Hepatocyte (in vitro differentiated cells): Measurements from ENCODE around the gene CLIC4. TPM values are rescaled to one million over a fixed set of nuclear protein-coding genes. Genes with fewer than 3 reads are reported as not detected.
A peak's percentile ranks its signal among the peaks of the same experiment; 100 is the strongest.

Source experiments
- DNase-seq: peaks from one replicate; pipeline ENCODE4 v3.0.0-alpha.2; 2016; ENCODE audit warnings: low spot score
- H2AFZ ChIP-seq: fragments of 200-600 bp; sonication (generic); 2 replicates; pipeline ENCODE4 v1.6.0; 2016; ENCODE audit warnings: antibody characterized with exemption, mild to moderate bottlenecking
- H3K27ac ChIP-seq: fragments of 200-600 bp; sonication (generic); 2 replicates; pipeline ENCODE4 v1.5.1; 2016; ENCODE audit warnings: mild to moderate bottlenecking
- H3K27me3 ChIP-seq: fragments of 200-600 bp; sonication (generic); 2 replicates; pipeline ENCODE4 v1.6.1; 2016
- H3K36me3 ChIP-seq: fragments of 200-600 bp; sonication (generic); replicated peaks from 2 replicates; pipeline ENCODE4 v1.5.1; 2016; ENCODE audit warnings: low read depth; ENCODE audit not compliant: insufficient read depth
- H3K4me1 ChIP-seq: fragments of 200-600 bp; sonication (generic); 2 replicates; pipeline ENCODE4 v1.5.1; 2016; ENCODE audit warnings: mild to moderate bottlenecking, moderate library complexity; ENCODE audit not compliant: insufficient read depth
- H3K4me2 ChIP-seq: fragments of 200-600 bp; sonication (generic); 2 replicates; pipeline ENCODE4 v1.6.0; 2016
- H3K4me3 ChIP-seq: fragments of 200-600 bp; sonication (generic); 2 replicates; pipeline ENCODE4 v1.5.1; 2016; ENCODE audit warnings: mild to moderate bottlenecking
- H3K79me2 ChIP-seq: fragments of 200-600 bp; sonication (generic); 2 replicates; pipeline ENCODE4 v1.6.0; 2017; ENCODE audit warnings: mild to moderate bottlenecking
- H3K9me2 ChIP-seq: fragments of 200-600 bp; sonication (generic); replicated peaks from 2 replicates; pipeline ENCODE4 v1.6.0; 2017; ENCODE audit warnings: mild to moderate bottlenecking; ENCODE audit not compliant: insufficient read depth
- H3K9me3 ChIP-seq: fragments of 200-600 bp; sonication (generic); 2 replicates; pipeline ENCODE4 v1.5.1; 2016; ENCODE audit warnings: low read depth, mild to moderate bottlenecking
- H4K20me1 ChIP-seq: fragments of 200-600 bp; sonication (generic); 2 replicates; pipeline ENCODE4 v1.6.0; 2016; ENCODE audit warnings: mild to moderate bottlenecking; ENCODE audit not compliant: insufficient read depth, poor library complexity, severe bottlenecking
- EZH2 ChIP-seq: fragments of 200-600 bp; sonication (generic); IDR thresholded peaks from 2 replicates; pipeline ENCODE4 v1.6.1; 2016; ENCODE audit warnings: antibody characterized with exemption, mild to moderate bottlenecking, borderline replicate concordance
- EZH2phosphoT487 ChIP-seq: fragments of 200-600 bp; sonication (generic); IDR thresholded peaks from one replicate; pipeline ENCODE4 v1.6.1; 2018; ENCODE audit warnings: antibody characterized with exemption, mild to moderate bottlenecking, low read depth, moderate library complexity; ENCODE audit not compliant: unreplicated experiment, severe bottlenecking
- WGBS: methylation state at CpG from one replicate; pipeline ENCODE4 v1.1.6; 2016; ENCODE audit warnings: low lambda C conversion rate; ENCODE audit errors: missing lambda C conversion rate; 5-methylcytosine and 5-hydroxymethylcytosine counted together
- polyA plus RNA-seq: library from polyadenylated mRNA; unstranded; fragments of >200 nt; fragmentation: Nextera tagmentation; extraction: Ambion mirVana; gene quantifications from 2 replicates; pipeline ENCODE4 v1.2.1, GENCODE V29; 2016
- total RNA-seq: library from RNA; depleted of rRNA; stranded (reverse); fragments of >200 nt; gene quantifications from 2 replicates; pipeline ENCODE4 v1.2.3, GENCODE V29; 2014
- TF ChIP-seq, protein P1 (sequence below): fragments of 200-600 bp; sonication (generic); IDR thresholded peaks from 2 replicates; pipeline ENCODE4 v1.5.1; 2016; ENCODE audit warnings: antibody characterized with exemption, mild to moderate bottlenecking; ENCODE audit not compliant: poor library complexity

The CLIC4 gene
- total and polyA plus RNA-seq, 2 experiments from 2014 or later = 146 to 259 TPM

DNA sequence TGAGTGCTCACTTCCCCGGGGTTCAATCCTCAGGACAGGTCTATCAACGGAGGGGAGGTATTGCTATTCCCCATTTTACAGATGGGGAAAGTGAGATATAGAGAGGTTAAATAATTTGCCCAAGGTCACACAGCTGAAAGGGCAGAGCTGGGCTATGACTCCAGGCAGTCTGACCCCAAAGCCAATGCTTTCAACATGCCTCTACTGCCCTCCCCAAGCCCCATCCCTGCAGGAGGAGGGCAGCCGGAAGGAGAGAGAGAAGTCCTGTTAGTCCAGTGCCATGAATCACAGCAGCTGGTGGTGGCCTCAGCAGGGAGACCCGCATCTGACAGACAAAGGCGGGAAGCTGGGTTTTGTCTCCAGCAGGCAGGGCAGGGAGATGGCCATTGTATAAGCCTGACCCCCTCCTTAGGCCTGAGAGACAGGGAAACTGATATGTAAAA is 20.0 kb upstream of the CLIC4 start:
- no peak overlapping the region for H3K4me3 ChIP-seq
- no peak for DNase-seq

DNA sequence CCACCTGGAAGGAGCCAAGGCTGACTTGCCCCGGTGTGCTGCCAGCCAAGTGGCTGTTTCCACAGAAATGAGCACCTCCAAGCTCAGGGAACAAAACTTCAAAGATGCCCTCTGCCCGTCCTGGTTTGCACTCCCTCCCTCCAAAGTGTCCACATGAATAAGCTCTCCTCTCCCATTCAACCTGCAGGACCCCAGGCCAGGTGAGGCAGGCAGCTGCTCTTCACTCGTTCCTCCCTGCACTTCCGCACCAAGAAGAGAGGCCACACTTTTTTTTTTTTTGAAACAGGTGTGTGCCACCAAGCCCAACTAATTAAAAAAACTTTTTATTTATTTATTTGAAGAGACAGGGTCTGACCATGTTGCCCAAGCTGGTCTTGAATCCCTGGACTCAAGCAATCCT is 18.5 kb upstream of the CLIC4 start:
- H2AFZ ChIP-seq = no peak overlapping the region
- 89% methylated on average over 4 of the region's 4 CpGs for WGBS

More for the DNA sequence above, 20.0 kb upstream of the CLIC4 start:
- 42% methylated on average over 5 of the region's 5 CpGs for WGBS
- H2AFZ ChIP-seq = peak overlapping the region; percentile 53
- TF ChIP-seq EZH2 = no peak
- no peaks in the 10 kb centered on the region for H4K20me1 ChIP-seq
- H3K4me2 ChIP-seq = peak overlapping the region; percentile 22
- H3K36me3 ChIP-seq = no peaks in the 10 kb centered on the region
- H3K9me3 ChIP-seq = no peaks in the 10 kb centered on the region
- H3K9me2 ChIP-seq = no peaks in the 10 kb centered on the region
- peaks cover 10% of the 10 kb centered on the region for H3K4me1 ChIP-seq
- H3K27ac ChIP-seq = peak overlapping the region; percentile 58
- no peaks in the 10 kb centered on the region for H3K27me3 ChIP-seq
- no peaks in the 10 kb centered on the region for H3K79me2 ChIP-seq

DNA sequence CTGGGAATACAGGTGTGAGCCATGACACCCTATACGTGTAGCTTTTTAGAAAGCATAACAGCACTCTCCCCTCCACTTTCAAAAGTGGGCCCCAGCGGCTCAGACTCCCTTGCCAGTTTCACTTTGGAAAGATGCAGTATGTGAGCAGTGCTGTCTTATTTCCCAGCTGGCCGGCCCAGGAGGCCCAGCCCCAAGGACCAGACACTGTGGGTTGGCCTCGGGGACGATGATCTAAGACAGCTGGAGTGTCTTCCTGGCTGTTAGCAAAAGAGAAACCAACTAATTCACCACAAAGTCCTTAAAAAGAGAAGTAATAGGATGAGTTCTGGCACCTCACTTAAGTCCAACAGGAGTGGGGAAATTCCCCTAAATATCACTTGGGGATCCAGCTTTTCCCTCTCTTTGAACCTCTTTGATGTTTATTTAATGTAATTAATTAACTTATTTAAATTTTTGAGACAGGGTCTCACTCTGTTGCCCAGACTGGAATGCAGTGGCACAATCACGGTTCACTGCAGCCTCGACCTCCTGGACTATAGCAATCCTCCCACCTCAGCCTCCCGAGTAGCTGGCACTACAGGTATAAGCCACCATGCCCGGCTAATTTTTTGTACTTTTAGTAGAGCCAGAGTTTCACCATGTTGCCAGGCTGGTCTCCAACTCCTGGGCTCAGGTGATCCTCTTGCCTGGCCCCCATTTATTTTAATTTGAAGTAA is 17.6 kb upstream of the CLIC4 start:
- Histone ChIP-seq H3K9me2 (no peaks in the 10 kb centered on the region), H4K20me1 (no peaks in the 10 kb centered on the region), H3K27me3 (no peaks in the 10 kb centered on the region), H3K4me3 (no peak overlapping the region), H3K9me3 (no peaks in the 10 kb centered on the region), H2AFZ (no peak overlapping the region), H3K4me2 (peak overlapping the region; percentile 57), H3K27ac (peak overlapping the region; percentile 68), H3K4me1 (peaks cover 16% of the 10 kb centered on the region), H3K79me2 (no peaks in the 10 kb centered on the region), H3K36me3 (no peaks in the 10 kb centered on the region)
- DNase-seq = peak; percentile 71
- TF ChIP-seq EZH2 (no peak), EZH2phosphoT487 (no peak)
- TF ChIP-seq, protein P1, sequence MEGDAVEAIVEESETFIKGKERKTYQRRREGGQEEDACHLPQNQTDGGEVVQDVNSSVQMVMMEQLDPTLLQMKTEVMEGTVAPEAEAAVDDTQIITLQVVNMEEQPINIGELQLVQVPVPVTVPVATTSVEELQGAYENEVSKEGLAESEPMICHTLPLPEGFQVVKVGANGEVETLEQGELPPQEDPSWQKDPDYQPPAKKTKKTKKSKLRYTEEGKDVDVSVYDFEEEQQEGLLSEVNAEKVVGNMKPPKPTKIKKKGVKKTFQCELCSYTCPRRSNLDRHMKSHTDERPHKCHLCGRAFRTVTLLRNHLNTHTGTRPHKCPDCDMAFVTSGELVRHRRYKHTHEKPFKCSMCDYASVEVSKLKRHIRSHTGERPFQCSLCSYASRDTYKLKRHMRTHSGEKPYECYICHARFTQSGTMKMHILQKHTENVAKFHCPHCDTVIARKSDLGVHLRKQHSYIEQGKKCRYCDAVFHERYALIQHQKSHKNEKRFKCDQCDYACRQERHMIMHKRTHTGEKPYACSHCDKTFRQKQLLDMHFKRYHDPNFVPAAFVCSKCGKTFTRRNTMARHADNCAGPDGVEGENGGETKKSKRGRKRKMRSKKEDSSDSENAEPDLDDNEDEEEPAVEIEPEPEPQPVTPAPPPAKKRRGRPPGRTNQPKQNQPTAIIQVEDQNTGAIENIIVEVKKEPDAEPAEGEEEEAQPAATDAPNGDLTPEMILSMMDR = no peak
- 60% methylated on average over 9 of the region's 9 CpGs for WGBS

More for the DNA sequence above, 18.5 kb upstream of the CLIC4 start:
- Histone ChIP-seq H3K36me3 (no peaks in the 10 kb centered on the region), H3K4me1 (peaks cover 16% of the 10 kb centered on the region), H3K4me2 (peak overlapping the region; percentile 57), H3K27ac (peak overlapping the region; percentile 68), H3K9me2 (no peaks in the 10 kb centered on the region), H4K20me1 (no peaks in the 10 kb centered on the region), H3K4me3 (no peak overlapping the region), H3K27me3 (no peaks in the 10 kb centered on the region), H3K79me2 (no peaks in the 10 kb centered on the region), H3K9me3 (no peaks in the 10 kb centered on the region)
- TF ChIP-seq, protein P1 = no peak
- no peak for TF ChIP-seq EZH2
- DNase-seq = no peak

DNA sequence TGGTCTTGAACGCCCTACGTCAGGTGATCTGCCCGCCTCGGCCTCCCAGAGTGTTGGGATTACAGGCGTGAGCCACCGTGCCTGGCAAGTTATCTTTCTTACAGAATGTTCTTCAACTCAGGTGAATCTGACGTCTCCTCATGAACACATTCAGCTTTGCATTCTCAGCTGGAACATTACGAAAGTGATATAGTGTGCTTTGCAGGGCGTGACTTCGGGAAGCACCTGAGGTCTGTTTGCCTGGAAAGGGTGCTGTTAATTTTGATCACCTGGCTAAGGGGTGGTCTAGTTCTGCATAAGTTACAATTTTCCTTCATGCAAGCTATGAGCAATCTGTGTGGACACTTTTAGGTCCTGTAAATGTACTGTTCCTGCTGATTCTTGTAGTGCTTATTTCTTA is 16.3 kb upstream of the CLIC4 start:
- 83% methylated on average over 10 of the region's 10 CpGs for WGBS
- Histone ChIP-seq H2AFZ (no peak overlapping the region), H3K9me3 (no peaks in the 10 kb centered on the region), H4K20me1 (no peaks in the 10 kb centered on the region), H3K79me2 (no peaks in the 10 kb centered on the region), H3K4me2 (no peak overlapping the region), H3K9me2 (no peaks in the 10 kb centered on the region), H3K4me1 (peaks cover 16% of the 10 kb centered on the region), H3K27me3 (no peaks in the 10 kb centered on the region), H3K36me3 (no peaks in the 10 kb centered on the region), H3K27ac (no peak overlapping the region), H3K4me3 (no peak overlapping the region)
- peak; percentile 30 for DNase-seq
- TF ChIP-seq, protein P1 = no peak
- TF ChIP-seq EZH2phosphoT487 = no peak
- no peak for TF ChIP-seq EZH2
